GM06990 (cell line): Measurements from ENCODE around the gene TBX21.

ENCODE experiments used
- DNase-seq: peaks from one replicate; pipeline ENCODE4 v3.0.0-alpha.2; 2011; ENCODE audit not compliant: insufficient read length; ENCODE audit errors: extremely low read depth
- H3K27me3 ChIP-seq: replicated peaks from 2 replicates; pipeline ENCODE4 v1.6.0; 2011; ENCODE audit warnings: low read length; ENCODE audit not compliant: control insufficient read depth, insufficient read depth
- H3K36me3 ChIP-seq: 2 replicates; pipeline ENCODE4 v1.5.1; 2011; ENCODE audit warnings: low read length; ENCODE audit not compliant: control insufficient read depth, insufficient read depth
- H3K4me3 ChIP-seq: replicated peaks from 2 replicates; pipeline ENCODE4 v1.5.1; 2011; ENCODE audit warnings: low read depth, mild to moderate bottlenecking, control low read depth, low read length
- TF ChIP-seq, protein P1 (sequence below): IDR thresholded peaks from 2 replicates; pipeline ENCODE4 v1.5.1; 2011; ENCODE audit warnings: low read length, control low read depth, mild to moderate bottlenecking, inconsistent platforms; ENCODE audit not compliant: insufficient read depth, poor library complexity, severe bottlenecking

The TBX21 gene

GRCh38 chr17:47730681-47731080 is 2.4 kb upstream of the TBX21 start:
- TF ChIP-seq, protein P1, sequence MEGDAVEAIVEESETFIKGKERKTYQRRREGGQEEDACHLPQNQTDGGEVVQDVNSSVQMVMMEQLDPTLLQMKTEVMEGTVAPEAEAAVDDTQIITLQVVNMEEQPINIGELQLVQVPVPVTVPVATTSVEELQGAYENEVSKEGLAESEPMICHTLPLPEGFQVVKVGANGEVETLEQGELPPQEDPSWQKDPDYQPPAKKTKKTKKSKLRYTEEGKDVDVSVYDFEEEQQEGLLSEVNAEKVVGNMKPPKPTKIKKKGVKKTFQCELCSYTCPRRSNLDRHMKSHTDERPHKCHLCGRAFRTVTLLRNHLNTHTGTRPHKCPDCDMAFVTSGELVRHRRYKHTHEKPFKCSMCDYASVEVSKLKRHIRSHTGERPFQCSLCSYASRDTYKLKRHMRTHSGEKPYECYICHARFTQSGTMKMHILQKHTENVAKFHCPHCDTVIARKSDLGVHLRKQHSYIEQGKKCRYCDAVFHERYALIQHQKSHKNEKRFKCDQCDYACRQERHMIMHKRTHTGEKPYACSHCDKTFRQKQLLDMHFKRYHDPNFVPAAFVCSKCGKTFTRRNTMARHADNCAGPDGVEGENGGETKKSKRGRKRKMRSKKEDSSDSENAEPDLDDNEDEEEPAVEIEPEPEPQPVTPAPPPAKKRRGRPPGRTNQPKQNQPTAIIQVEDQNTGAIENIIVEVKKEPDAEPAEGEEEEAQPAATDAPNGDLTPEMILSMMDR, result no peak
- Histone ChIP-seq H3K36me3 (no peaks in the 10 kb centered on the region), H3K27me3 (no peaks in the 10 kb centered on the region; the same call in 1 of the 2 replicates), H3K4me3 (no peak overlapping the region)
- no peak for DNase-seq

GRCh38 chr17:47731396-47731795 is 1.6 kb upstream of the TBX21 start:
- no peak for DNase-seq
- Histone ChIP-seq H3K4me3 (no peak overlapping the region), H3K27me3 (no peaks in the 10 kb centered on the region; the same call in 1 of the 2 replicates), H3K36me3 (no peaks in the 10 kb centered on the region)
- TF ChIP-seq, protein P1, result no peak

- TF ChIP-seq, protein P1, result no peak
- no peak for DNase-seq
- Histone ChIP-seq H3K4me3 (no peak overlapping the region), H3K27me3 (no peaks in the 10 kb centered on the region; the same call in 1 of the 2 replicates), H3K36me3 (no peaks in the 10 kb centered on the region)
These were observed 513 bp upstream of the TBX21 start for GRCh38 chr17:47732399-47733046.

DNA sequence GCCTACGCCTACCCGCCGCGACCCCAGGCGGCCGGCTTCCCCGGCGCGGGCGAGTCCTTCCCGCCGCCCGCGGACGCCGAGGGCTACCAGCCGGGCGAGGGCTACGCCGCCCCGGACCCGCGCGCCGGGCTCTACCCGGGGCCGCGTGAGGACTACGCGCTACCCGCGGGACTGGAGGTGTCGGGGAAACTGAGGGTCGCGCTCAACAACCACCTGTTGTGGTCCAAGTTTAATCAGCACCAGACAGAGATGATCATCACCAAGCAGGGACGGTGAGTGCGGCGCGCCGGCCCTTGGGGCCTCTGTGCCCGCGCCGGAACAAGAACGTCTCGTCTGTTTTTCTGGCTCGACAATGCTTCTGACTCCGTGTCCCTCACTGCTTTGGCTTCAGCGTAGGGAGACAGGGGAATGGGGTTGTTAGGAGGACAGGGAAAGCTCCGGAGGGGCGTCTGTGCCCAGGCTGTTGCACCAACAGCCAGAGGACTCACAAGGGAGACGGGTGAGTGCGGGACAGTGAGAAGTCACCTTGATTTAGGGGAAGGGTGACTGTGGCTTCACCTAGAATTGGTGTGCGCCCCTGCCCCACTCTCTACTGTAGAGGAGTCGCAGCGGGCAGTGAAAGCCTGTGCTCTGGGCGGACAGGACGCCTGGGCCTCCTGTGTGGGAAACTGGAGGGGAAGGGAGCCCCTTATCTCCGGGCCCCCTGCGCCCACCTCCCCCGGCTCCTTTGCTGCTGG is 806 bp downstream of the TBX21 start:
- Histone ChIP-seq H3K36me3 (no peaks in the 10 kb centered on the region), H3K27me3 (no peaks in the 10 kb centered on the region; the same call in 1 of the 2 replicates), H3K4me3 (peak overlapping the region; percentile 53)
- TF ChIP-seq, protein P1, result no peak
- DNase-seq, result no peak

GRCh38 chr17:47735139-47735464 is 2.1 kb downstream of the TBX21 start:
- Histone ChIP-seq H3K4me3 (peak overlapping the region; percentile 22; the same call in 1 of the 2 replicates), H3K27me3 (no peaks in the 10 kb centered on the region; the same call in 1 of the 2 replicates)

More at GRCh38 chr17:47735139-47735464, 2.1 kb downstream of the TBX21 start:
- no peak for DNase-seq
- no peaks in the 10 kb centered on the region for H3K36me3 ChIP-seq
- TF ChIP-seq, protein P1, result no peak
